ENCODE results near the gene RICTOR.
"Not testable (repeated sequence)": the region's sequence is repeated elsewhere in the genome, so short reads cannot be mapped to it uniquely, and the experiment has no call there.

The RICTOR gene

DNA sequence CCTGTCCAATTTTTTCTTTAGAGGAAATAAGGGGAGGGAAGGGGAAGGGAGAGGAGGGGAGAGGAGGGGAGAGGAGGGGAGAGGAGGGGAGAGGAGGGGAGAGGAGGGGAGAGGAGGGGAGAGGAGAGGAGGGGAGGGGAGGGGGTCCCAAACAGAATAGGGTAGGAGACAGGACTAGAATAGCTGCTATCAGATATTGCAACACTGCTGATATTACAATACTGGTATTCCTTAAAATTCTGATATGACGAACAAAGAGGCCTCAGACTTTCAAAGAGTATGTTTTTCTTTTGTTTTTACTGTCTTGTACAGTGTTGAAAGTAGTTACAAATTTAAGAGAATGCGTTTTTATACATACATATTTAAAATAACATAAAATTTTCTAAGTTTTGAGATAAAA, 67.5 kb downstream of the RICTOR start:
- no peak for DNase-seq

DNA sequence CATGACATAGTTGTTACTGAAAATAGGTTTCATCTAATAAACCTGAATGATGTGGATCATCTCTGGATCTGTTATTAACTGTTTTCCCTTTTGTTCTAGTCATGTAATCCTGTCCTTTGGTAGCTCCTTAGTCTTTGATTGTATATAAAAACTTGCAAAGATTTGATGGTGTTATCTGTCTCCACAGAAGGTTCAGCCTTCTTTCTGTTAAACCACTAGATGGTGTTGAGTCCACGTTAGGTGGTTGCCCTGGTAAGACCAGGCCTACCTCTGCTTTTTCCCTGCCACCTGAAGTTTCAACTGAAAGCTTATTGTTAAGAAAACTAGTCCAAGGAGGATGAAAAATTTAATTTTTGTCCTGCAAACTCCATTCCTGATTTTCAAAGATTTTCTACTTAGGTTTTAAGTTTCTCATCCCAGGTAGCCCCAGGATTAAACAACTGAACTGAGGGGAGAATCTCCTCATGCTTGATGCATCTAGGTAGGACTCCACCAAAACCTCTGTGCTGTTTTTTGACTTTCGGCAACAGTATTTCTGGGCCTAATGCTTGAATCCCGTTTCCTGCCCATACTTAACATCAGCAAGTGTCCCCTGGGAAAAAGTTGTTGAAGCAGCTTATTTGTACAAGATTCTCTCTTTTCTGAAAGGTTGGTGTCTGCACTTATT, 68.5 kb downstream of the RICTOR start:
- peak; percentile 9 for DNase-seq

GRCh38 chr5:39001683-39002082, 72.5 kb downstream of the RICTOR start:
- no peak for DNase-seq

GRCh38 chr5:38999037-38999436, 75.2 kb downstream of the RICTOR start:
- DNase-seq = no peak

GRCh38 chr5:38997591-38997990, 76.6 kb downstream of the RICTOR start:
- no peak for DNase-seq

DNA sequence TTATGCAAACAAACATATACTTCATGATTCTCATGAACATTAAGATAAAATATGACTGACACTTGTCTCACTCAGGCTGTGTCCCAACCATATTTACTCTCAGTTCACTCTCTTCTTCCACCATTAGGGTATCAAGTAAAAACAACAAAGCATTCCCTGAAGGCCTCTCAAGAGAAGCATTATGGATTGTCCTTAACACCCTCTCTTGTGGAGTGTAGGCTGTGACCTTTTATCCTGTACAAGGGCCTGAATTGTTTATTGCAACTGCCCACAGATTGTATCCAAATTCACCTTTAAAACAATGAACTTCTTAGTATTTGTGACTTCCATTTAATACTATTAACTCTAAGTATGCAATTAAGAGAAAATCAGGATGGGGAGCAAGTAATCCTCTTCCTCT, 78.1 kb downstream of the RICTOR start:
- peak; percentile 7 for DNase-seq

GRCh38 chr5:38994324-38994927, 79.8 kb downstream of the RICTOR start:
- DNase-seq = peak; percentile 88

GRCh38 chr5:38989974-38990719, 84.1 kb downstream of the RICTOR start:
- DNase-seq = not testable (repeated sequence)

DNA sequence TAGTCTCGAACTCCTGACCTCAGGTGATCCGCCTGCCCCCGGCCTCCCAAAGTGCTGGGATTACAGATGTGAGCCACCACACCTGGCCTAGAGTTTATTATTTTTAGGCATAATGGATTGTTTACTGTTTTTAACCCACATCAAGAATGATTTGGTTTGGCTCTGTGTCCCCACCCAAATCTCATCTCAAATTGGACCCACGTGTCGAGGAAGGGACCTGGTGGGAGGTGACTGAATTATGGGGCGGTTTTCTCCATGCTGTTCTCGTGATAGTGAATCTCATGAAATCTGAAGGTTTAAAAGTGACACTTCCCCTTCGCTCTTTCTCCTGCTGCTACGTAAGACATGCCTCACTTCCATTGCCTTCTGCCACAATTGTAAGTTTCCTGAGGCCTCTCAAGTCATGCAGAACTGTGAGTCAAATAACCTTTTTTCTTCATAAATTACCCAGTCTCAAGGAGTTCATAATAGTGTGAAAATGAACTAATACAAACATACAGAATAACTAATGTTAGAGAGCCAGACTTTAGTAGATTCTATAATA, 88.2 kb downstream of the RICTOR start:
- no peak for DNase-seq

- DNase-seq = no peak
Observed at GRCh38 chr5:38979535-38979934, 94.7 kb downstream of the RICTOR start.

DNA sequence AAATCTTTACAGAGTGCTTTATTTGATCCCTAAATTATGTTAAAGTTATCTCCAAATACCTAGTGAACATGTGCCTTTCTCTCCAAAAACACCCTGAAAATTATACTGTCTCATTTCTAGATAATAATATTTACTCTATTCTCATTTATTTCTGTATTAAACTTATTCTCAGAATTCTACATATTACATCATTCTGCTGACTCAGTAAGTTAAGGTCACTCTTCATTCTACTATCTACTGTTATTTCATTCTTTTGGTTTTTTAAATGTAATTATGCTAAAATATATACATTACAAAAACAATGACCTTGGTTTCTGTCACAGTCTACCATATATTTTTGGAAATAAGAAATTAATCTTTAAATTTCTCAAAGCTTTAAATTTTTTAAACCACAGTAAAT, 96.2 kb downstream of the RICTOR start:
- DNase-seq = no peak

DNA sequence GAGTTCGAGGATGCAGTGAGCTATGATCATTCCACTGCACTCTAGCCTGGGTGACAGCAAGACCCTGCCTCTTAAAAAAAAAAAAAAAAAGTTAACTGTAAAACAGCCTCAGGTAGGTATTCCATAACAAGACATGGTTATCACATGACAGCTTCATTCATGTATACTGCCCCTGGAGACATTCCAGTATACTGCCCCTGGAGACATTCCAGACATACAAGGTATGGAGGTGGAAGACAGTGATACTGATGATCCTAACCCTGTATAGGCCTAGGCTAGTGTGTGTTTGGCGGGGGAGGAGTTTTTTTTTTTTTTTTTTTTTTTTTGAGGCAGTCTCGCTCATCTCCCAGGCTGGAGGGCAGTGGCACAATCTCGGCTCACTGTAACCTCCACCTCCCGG, 105.5 kb downstream of the RICTOR start:
- no peak for DNase-seq

DNA sequence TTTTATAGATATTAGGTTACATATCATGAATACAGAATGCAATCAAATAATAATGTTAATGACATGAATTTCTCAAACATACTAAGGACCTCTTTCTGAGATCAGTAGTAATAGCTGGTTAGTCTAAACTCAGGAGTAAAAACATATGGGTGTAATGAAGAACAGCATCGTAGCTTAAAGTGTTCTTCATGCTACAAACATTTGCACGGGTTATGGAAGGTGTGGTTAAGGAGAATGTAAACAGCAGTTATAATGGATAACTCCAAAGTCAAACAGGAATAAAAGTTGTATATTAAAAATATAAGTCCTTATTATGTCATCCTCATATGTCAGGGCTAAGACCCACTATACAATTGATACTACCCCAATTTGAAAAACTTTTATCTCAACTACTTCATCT, 112.5 kb downstream of the RICTOR start:
- DNase-seq = no peak

DNA sequence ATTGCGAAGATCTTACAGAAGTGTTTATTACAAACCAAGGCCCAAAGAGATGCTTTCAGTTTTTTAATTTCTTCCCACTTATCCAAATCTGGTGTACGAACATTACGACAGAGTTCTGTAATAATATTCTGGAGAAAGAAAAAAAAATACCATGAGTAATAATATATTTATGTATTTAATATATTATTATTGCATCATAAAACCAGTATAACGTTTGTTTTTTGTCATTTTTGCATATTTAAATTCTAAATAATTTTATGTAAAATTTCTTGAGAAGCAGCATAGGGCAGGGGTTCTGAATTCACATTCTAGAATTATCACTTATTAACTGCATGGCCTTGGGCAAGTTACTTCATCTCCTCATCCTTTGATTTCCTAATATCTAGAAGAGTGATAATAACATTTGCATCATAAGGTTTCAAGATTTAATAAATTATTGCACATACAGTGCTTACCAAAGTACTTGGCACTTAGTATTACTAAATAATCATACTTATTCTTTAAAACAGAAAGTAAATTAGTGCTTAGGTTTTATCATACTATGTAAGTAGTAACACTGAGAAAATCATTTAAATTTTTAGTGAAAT, 120.7 kb downstream of the RICTOR start:
- no peak for DNase-seq

DNA sequence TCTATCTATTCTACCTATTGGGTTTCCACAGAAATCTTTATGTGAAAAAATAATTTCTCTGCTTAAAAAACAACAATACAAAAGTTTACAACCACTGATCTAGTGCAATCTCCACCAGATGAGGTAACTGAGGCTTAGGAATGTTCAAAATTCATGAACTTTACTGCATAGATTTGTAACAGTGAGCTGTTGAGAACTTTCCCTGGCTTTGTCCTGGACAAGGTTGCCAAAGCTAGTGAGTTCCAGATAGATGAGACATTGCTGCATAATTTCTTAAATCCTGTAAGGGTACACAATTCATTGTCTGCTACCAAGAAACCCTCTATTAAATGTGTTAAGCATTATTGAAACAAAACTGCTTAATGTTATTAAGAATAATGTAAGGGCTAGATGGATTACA, 125.7 kb downstream of the RICTOR start:
- no peak for DNase-seq

GRCh38 chr5:38944282-38944681, 129.9 kb downstream of the RICTOR start:
- no peak for DNase-seq

DNA sequence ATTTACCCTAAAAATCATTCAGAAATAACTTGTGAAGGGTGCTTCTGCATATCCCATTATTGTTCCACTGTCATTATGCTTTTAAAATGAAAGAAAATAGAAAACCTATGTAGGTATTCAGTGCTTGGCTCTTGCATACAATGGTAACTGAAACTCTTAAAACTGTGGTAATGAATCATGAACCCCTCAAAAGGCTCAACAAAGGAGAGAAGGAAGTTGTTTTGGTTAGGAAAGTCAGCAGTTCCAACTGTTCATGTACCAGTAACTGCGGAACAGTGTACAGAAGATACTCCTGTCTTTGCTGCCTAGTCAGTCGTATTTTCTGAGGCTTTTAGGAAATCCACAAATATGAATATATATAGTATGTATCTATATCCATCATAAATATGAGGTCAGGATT, 132.3 kb downstream of the RICTOR start:
- DNase-seq = no peak

DNA sequence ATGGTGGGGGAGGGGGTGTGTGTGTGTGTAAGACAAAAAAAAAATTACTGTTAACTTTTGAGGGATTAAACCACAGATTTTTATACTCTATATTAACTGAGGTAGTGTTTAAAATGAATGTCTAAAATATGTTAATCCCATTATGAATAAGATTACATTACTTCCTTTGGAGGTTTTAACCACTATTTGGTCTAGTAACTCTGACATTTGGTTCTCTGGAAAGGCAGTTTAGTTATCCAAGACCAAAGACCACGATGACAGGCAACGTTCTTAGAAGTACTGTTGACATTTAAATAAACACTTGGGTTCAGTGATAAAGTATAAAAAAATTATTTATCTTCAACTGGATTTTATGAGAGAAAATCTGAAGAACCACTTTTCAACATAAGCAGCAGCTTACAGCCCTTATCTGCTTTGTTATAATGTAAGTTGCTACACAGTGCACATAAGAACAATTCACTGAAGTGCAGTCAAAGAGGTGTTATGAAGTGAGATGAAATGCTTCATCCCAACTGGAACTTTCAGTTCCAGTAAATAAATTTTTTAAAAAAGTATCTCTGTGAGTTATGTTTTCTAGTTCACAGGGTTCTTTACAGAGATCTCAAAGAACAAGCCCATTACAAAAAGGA, 133.9 kb downstream of the RICTOR start:
- no peak for DNase-seq

DNA sequence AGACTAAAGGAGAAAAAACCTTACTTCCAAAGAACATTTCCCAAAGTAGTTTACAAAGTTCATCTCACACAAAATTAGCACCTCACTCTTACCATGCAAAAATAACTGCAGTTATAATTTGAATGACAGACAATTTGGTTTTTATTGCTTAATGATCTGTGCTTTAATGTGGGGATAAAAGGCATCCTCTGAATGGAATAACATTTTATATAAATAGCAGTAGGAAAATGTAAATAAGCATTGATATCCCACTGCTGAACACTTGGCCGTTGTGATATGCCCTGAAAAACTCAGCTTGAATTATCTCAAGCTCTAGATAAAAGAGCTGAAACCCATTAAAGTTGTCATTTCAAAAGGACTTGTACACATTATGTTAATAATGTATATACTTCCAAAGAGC, 135.2 kb downstream of the RICTOR start:
- DNase-seq = no peak

- DNase-seq = no peak
Observed at GRCh38 chr5:38938424-38938823, 135.8 kb downstream of the RICTOR start.

DNA sequence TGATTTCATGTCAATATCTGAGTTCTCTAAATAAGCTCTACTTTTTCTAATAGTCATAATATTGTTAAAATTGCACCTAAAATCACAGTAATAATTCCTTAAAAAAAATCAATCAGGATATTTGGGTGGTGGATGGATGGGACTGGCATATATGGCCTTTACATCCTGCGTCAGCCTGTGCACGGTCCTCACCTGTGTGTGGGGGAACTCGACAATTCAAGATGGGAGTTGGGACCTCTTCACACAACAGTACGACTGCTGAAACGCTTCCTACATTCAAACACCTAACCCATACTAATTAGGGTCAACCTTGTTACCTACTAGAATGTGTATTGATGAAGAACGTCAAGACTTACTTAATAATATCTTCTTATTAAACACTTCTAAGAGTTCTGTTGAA, 137.9 kb downstream of the RICTOR start:
- DNase-seq = no peak

DNA sequence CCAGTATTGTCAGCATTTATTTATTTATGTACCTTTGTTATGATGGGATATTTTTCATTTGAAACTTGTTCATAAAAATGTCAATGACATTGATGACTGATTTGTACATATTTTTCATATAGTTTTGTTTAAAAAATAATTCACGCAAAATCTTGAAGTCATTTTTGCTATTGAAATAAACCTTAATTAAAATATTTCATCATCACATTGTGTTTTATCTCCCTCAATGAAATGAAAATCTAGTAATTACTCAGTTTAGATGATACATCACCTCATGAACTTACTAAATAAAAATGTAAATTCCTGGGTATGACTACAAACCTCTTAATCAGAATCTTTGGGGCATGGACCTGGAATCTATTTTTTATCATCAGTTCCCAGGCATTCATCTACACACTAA, 138.8 kb downstream of the RICTOR start:
- no peak for DNase-seq

GRCh38 chr5:38932854-38933408, 141.3 kb downstream of the RICTOR start:
- DNase-seq = no peak
